Measurements from ENCODE around the gene RNF128.

DNA sequence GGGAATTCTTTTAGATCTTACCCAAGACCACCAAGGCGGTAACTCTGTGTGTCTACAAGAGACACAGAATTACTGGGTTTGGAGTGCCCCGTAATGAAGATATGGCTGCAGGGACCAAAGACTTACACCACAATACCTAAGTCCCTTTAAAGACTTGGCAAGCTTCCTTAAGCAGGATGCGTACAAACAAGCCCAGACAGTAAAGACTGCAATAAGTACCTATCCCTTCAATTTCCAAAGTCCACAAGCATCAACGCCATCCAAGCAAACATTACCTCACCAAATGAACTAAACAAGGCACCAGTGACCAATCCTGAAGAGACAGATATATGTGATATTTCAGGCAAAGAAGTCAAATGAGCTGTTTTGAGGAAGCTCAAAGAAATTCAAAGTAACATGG is 42.3 kb upstream of the RNF128 start:
- TF ChIP-seq CTCF (IDR thresholded peaks at IDR 0.05; ENCODE audit: low read length) (no peak), EZH2 (optimal IDR thresholded peaks at IDR 0.05; ENCODE audit: low read depth, low read length) (no peak), EZH2phosphoT487 (IDR thresholded peaks at IDR 0.05; ENCODE audit: low read length) (no peak)

Measured in MM.1S (cell line).